HG02981 (cell line): ENCODE results near the gene PIAS4.

Source experiments
- ATAC-seq: cut with Tn5 transposase; IDR thresholded peaks from one replicate; pipeline ENCODE4 v1.9.1; 2021; ENCODE audit warnings: mild to moderate bottlenecking, moderate library complexity; ENCODE audit not compliant: unreplicated experiment

The PIAS4 gene

DNA sequence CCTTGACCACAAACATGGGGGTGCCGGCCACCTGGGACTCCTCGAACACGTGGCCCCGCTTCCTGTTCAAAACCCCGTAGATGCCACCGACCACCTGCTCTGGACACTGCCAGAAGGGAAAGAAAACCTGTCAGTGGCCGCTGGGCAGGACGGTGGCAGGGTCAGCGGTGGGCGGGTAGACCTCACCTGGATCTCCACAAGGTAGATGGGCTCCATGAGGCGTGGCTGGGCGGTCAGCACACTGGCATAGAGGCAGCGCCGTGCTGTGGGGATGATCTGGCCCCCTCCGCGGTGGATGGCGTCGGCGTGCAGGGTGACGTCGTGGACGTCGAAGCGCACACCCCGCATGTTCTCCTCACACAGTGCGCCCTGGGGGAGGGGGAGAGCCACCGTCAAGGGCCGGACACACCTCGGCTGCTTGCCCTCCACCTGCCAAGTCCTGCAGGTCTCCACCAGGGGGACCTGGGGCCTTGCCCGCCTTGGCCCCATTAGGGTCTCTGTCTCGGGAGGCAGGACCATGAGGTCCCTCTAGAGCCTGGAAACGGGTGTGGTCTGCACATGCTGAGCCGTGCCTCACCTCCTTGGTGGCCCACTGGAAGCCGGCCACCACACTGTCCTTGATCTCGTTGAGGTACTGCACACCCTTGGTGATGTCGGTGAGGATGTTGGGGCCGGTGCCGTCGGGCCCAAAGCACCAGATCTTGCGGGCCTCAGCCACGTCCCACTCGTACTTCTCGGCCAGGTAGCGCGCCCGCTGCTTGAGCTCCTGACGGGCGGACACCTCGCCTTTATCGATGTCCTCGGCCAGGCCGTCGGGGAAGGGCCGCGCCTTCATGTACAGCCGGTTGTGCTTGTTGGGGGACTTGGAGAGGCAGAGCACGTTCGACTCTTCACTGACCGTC lies 30.0 kb upstream of the PIAS4 start:
- ATAC-seq: no peak

DNA sequence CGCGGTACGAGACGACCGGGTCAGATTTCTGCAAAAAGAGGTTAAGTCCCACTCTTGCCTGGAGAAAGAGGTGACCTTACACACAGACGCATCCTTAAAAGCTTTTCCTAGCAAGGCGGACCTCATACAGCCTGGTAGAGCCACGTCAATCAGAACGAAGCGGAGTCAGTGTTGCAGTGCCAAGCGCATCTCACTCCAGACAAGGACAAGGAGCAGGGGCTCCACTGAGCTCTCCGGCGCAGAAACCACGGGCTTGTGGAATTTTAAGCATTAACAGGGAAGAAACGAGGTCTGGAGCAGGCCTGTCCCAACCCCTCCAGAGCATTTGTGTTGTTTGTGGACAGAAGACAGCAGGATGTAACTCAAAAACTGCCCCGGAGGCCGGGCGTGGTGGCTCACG lies 29.4 kb upstream of the PIAS4 start:
- no peak for ATAC-seq

DNA sequence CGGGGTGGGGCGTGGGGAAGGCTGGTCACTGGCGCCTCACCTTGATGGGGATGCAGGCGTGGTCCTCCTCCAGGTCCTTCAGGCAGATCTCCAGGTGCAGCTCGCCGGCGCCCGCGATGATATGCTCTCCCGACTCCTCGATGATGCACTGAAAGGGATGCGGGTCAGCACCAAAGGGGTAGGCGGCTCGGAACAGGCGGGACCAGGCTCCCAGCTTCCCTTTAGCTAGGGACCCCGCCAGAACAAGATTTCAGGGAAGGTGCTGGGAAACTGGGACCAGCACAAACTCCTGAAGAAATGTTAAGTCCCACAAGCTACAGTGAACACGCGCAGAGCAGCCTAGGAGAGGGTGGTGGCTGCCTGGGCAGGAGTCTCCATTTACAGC lies 28.3 kb upstream of the PIAS4 start:
- no peak for ATAC-seq

DNA sequence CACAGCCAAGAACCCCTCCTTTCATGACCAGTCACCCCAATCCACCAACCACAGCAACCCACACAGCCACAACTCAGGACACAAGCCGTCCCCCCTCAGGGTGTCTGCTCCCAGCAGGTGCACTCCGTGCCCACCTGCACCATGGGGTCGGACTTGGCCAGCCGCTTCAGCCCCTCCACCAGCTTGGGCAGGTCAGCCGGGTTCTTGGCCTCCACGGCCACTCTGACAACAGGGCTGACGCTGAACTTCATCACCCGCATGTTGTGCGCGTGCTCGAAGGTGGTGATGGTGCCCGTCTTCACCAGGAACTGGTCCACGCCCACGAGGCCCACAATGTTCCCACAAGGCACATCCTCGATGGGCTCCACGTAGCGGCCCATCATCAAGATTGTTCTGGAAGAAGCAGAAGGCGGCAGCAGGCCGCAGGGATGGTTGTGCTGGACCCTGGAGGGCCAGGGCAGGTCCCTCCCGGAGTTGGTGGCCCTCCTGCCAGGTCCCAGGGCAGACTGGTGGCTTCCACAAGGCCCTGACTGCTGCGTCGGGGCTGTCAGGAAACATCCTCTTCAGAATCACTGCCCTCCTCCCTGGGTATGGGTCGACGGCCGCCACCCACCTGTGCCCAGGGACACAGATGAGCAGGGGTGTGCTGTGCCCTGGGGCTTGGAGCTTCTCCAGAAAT lies 27.7 kb upstream of the PIAS4 start:
- no peak for ATAC-seq

DNA sequence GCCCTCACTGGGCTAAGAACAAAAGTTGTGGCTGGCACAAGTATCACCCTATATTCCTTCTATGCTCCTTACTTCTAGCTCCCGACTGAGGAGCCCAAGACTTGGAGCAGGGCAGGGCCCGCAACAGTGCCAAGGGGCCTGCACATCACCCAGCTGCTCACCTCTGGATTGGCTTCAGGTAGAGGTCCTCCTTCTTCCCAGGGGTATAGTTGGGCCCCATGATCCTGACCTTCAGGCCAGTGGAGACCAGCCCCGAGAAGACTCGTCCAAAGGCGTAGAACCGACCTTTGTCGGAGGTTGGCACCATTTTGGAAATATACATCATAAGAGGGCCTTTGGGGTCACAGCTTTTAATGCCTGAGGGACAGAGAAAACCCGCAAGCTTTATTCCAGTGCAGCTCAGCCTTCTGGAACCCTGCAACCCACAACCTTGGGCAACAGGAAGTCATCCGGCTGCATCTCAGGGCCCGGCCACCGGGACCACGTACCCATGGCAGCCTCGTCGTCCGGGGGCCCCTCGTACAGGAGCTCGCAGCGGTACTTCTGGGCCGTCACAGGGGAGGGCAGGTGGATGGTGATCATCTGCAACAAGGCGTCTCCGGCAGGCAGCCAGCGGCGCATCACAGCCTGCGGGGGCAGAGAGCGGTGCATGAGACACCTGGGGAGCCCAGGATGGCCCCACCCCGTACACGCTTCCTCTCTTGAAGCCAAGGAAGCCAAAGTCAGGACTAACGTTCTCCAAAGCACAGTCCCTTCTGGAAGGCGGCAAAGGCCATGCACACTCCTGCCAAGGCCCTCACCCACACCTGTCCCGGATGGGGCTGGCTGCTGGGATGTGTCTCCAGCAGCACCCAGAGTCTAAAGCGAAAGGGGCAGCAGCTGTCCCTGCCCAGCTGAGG lies 26.9 kb upstream of the PIAS4 start:
- ATAC-seq: no peak

DNA sequence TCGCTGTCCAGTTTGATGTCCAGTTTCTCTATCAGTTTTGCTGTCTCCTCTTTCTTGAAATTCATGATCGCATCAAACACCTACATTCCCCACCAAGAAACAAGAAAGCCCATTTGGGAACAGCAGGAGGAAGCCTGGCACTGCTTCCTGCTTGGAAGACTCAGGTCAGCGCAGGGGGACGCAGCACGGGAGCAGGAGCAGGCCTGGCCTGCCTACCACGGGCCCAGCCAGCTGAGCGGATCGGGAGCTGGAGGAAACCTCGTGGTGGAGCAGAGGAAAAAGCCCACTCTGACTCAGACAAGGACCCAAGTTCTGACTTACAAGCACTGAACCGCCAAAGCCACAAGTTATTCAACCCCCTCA lies 26.2 kb upstream of the PIAS4 start:
- ATAC-seq: no peak

DNA sequence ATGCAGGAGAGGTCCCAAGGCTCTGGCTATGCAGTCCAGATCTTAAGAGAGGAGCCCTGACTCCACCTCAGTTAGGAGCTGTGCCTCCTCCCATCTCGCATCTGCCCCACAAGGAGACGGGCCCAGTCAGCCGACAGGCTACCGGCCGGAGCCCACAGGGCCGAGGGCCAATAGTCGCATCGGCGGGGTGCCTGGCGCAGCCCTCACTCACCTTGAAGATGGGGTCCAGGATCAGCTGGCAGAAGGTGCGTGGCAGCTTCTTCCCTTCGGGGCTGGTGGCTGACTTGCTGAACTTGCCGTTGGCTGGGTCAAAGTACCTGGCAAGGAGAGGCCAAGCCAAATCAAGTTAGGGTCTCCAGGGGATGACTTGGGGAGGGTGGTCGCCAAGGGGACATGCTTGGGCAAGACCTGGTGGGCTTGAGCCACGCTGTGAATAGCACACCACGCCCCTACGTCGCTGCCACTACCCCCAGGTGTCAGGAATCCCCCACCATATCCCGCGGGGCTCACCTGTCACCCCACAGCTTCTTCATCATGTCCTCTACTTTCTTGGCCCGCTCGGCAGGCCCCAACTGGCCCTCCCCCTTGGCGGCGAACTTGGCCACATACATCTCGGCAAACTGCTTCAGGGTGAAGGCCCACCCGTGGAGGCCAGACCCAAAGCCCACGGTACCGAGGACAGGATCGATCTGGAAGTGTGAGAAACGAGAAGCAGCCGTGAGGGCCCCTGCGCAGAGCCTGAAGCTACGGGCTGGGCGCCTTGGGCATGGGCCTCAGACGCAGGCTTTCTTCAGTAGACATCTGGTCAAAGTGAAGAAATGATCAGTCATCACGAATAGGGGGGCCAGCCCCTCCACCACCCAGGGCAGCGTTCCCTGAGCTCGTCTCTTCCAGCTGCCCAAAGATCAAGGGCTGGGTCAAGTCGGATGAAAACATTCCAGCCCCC lies 25.5 kb upstream of the PIAS4 start:
- ATAC-seq: no peak

DNA sequence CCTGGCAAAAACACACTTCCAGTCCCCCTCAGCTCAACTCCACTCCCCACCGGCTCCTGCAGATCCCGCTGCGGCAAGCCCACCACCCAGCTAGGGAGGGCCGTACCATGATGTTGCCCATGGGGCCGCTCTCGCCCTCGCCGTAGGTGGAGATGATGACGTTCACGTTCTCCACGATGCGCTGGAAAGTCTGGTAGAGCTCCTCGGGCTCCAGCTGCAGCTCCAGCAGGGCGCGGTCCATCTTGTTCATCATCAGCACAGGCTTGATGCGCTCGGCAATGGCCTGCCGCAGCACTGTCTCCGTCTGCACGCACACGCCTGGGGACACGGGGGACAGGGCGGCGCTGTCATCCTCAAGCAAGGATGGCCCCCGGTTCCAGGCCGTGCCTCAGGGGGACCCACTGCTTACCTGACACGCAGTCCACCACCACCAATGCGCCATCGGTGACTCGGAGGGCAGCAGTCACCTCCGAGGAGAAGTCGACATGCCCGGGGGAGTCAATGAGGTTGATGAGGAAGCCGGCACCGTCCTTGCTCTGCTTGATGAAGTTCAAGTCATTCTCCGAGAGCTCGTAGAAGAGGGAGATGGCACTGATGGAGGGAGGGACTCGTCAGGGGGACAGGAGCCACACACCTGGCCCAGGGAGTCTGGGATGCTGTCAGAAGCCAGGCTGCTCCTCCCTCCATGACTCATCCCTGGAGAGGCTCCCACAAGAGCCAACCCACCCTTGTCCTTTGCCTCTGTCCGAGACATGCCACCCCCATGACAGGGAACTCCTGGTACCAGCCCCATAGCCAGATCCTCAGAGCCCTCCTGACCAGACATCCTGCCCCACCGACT lies 24.6 kb upstream of the PIAS4 start:
- no peak for ATAC-seq

DNA sequence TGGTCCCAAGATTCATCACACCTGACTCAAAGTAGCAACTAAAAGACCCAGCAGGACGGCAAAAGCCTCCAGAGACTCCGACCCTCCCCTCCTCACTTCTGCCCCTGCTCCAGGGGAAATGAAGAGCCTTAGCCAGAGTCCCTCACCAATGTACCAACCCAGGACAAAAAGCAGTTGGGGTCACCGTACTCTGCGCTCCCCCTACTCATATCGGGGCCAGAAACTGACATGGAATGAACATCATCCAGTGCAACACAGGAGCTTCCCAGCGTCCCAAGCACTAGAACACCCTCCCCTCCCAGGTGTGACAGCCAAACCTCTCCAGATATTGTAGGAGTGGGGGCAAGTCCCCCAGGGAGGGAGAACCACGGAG lies 24.0 kb upstream of the PIAS4 start:
- ATAC-seq: no peak

DNA sequence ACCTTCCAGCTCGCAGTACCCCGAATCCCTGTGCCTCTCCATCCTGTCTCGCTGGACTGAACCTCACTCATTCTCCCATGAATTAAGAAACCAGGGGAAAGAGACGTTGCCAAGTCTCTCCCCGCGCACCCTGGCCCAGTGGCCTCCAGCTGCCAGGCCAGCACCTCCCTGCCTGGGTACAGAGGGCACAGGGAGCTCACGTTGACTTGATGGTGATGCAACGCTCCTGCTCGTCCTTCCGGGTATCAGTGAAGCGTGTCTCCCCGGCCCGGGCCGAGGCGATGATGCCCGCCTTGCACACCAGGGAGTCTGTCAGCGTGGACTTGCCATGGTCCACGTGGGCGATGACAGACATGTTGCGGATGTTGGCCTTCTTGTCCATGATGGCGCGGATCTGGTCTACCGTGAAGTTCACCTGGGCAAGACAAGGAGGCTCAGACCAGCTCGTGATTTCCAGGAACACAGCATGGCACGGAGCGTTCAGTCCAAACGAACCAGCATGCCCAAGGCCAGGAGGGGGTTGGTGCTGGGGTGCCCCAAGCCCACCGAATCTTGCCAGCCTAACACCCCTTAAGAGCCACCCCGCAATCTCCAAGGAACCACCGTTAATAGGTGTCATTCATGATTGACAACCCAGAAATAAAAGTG lies 23.5 kb upstream of the PIAS4 start:
- no peak for ATAC-seq

DNA sequence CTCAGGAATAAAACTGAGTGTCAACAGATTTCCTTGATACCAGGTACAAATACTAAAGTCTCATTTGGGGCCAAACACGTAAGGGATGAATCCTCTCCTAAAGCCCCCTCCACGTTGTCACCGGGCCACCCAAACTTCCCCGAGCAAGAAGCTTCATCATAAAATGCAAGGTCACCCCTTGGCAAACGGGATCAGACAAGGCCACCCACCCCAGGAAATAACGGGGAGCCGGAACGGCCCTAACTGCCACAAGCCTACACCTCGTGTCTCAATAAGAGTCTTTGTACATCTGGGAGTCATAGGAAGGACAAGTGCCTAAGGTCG lies 23.0 kb upstream of the PIAS4 start:
- ATAC-seq: no peak

DNA sequence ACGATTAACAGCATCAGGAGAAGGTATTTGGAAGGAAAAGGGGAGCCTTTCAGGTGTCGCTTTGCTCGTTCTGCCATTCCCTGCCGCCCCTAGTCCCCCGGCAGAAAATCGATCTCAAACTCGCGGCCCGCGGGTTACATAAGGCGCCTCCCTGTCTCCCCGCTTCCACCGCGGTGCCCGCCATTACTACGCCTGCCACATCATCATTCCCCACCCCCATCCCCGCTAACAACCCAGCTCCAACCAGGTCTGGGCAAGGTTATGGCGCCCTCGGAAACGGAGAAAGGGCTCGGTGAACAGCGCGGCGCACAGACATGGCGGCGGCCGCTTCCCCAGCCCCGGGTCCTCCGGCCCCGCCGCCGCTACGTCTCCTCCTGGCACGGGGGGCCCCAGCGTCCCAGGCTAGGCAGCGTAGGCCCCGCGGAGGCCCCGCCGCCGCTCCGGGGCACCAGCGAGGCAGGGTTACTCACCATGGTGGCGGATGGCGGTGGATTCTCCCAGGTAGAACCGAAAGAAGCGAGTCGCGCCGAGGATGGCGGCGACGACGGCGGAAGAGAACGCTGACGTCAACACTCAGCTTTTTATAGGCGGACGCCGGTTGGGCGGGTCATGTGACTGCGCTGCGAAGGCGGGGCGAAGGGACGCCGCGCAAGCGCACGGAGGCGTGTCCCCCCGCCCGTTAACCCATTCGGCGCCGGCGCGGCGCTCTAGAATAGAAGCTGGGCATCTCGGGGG lies 22.5 kb upstream of the PIAS4 start, which contains the start of gene EEF2:
TSS of gene EEF2 (minus strand) at position 556 of the 735 bp plus-strand sequence. CDS start at position 473, 83 bp downstream.
- peak; percentile 52 for ATAC-seq

DNA sequence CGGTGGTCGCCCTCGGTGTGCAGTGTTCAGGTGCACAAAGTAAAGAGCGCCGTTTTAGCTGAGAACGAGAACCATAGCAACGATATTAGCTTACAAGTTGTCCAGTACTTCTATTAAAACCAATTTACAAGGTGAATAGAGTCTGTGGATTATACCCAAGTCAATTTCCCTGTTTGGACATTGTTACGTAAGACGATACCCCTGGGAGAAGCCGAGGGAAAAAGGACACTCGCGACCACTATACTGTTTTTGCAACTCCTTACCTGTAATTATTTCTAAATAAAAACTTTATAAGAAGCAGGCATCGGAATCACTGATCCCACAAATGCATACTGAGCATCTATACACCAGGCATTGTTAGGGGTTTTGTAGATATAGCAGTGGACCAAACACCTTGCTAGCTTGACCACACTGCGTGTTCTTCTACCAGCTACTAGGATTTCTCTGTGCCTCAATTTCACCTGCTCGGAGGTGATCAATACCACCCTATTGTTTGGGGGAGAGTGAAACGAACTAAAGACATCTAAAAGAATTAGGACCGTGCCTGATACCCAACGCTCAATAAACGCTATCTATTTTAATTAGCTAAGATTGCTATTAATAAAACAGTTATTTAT lies 21.8 kb upstream of the PIAS4 start:
- ATAC-seq: no peak

DNA sequence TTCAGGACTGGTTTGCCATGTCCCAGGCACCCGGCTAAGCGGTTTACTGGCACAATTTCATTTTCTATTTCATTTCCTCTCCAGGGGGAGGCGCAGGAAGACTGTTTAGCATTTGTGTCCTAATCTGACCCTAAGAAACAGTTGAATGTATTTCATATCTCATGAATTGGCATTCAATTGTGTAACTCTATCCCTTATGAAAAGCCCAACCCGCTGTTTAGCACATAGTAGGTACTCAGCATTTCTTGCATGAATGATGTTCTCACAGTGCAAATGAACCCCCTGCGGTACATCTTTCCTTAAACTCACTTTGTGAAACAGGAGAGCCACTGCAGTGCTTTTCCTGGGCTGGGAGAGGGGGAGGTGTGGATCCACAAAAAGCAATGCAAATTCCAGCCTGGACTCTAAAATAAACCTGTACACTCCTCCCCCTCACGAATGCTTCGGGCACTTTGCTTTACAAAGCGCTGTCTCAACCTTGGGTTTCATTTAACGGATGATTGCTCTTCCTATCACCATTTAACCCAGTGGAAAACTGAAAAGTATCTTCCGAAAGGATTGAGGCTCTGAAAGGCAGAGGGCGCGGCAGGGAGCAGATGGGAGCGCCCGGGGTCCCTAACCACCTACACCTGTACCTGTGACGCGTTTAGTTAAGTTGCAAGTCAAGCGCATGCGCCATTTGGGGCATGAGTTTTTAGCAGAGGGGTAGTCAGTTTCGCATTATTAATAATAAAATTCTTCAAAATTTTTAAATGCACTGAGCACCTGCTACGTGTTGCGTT lies 21.1 kb upstream of the PIAS4 start:
- ATAC-seq: no peak

DNA sequence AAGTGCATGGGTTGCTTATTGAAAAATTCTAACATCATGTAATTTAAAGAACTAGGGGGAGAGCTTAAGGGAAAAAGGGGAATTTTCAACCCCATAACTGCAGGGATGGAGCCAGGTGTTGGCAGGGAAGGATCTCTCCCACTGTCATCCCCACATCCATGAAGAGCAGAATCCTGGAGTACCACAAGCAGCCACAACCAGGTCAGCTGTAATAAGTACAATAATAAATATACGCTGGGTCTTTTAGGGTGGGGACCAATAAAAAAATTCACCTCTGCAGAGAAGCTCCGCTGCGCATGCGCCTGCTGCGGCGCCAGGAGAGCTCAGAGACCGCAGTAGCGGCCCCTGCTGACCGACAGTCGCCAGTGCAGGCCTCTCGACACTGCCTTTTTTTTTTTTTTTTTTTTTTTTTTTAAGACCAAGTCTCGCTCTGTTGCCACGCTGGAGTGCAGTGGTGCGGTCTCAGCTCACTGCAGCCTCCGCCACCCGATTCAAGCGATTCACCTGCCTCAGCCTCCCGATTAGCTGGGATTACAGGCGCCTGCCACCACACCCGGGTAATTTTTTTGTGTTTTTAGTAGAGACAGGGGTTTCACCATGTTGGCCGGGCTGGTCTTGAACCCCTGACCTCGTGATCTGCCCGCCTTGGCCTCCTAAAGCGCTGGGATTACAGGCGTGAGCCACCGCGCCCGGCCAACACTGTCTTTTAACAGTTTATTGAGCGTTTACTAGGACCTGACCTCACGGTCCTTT lies 19.7 kb upstream of the PIAS4 start:
- ATAC-seq: no peak

DNA sequence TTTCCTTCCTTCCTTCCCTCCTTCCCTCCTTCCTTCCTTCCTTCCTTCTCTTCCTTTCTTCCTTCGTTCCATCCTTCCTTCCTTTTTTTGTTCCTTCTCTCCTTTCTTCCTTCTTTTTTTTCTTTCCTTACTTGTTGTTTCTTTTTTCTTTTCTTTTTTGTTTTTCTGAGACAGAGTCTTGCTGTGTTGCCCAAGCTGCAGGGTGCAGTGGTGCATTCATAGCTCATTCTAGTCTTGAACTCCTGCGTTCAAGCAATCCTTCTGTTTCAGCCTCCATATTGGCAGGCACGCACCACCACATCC lies 16.8 kb upstream of the PIAS4 start:
- ATAC-seq: no peak

DNA sequence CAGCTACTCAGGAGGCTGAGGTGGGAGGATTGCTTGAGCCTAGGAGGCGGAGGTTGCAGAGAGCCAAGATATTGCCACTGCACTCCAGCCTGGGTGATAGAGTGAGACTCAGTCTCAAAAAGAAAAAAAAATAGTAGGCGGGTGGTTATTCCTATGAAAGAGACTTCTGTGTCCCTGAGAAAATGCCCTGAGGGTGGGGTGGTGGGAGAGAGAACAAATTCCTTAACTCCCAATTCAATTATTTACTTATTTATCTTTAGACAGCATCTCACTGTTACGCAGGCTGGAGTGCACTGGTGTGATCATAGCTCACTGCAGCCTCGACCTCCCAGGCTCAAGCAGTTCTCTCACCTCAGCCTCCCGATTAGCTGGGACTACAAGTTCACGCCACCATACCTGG lies 11.9 kb upstream of the PIAS4 start:
- ATAC-seq: no peak
